Myocyte (in vitro differentiated cells): ENCODE results near the gene RPUSD1. TPM values are rescaled to one million over a fixed set of nuclear protein-coding genes. Genes with fewer than 3 reads are reported as not detected.
"Not testable (repeated sequence)": the region's sequence is repeated elsewhere in the genome, so short reads cannot be mapped to it uniquely, and the experiment has no call there.

Experiments
- DNase-seq: peaks from one replicate; pipeline ENCODE4 v3.0.0-alpha.2; 2012; ENCODE audit warnings: low read depth
- total RNA-seq: library from RNA; depleted of rRNA; stranded (reverse); fragments of >200 nt; gene quantifications from 2 replicates; pipeline ENCODE4 v1.2.3, GENCODE V29; 2014

RPUSD1 gene
- total RNA-seq, 1 donor from 2014 or later, result 31.0 TPM

DNA sequence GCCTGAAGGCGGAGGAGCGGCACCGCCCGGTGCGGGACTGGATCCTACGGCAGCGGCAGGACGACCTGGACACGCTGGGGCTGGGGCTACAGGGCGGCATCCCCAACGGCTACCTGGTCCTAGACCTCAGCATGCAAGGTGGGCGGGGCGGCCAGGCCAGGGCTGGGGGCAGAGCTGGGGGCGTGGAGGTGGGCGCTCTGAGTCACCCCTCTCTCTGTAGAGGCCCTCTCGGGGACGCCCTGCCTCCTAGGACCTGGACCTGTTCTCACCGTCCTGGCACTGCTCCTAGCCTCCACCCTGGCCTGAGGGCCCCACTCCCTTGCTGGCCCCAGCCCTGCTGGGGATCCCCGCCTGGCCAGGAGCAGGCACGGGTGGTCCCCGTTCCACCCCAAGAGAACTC, 19.8 kb downstream of the RPUSD1 start:
- DNase-seq, result no peak

DNA sequence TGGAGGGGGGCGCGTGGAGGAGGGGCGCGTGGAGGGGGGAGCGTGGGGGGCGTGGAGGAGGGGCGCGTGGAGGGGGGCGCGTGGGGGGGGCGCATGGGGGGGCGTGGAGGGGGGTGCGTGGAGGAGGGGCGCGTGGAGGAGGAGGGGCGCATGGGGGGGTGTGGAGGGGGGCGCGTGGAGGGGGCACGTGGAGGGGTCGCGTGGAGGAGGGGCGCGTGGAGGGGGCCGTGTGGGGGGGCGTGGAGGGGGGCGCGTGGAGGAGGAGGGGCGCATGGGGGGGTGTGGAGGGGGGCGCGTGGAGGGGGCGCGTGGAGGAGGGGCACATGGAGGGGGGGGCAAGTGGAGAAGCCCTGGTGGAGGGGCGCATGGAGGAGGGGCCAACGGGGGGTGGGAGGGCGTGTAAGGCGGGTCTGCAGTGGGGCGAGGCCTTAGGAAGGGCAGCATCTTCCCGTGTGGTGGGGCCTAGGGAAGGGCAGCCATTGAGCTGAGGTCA, 20.4 kb downstream of the RPUSD1 start:
- DNase-seq, result no peak

DNA sequence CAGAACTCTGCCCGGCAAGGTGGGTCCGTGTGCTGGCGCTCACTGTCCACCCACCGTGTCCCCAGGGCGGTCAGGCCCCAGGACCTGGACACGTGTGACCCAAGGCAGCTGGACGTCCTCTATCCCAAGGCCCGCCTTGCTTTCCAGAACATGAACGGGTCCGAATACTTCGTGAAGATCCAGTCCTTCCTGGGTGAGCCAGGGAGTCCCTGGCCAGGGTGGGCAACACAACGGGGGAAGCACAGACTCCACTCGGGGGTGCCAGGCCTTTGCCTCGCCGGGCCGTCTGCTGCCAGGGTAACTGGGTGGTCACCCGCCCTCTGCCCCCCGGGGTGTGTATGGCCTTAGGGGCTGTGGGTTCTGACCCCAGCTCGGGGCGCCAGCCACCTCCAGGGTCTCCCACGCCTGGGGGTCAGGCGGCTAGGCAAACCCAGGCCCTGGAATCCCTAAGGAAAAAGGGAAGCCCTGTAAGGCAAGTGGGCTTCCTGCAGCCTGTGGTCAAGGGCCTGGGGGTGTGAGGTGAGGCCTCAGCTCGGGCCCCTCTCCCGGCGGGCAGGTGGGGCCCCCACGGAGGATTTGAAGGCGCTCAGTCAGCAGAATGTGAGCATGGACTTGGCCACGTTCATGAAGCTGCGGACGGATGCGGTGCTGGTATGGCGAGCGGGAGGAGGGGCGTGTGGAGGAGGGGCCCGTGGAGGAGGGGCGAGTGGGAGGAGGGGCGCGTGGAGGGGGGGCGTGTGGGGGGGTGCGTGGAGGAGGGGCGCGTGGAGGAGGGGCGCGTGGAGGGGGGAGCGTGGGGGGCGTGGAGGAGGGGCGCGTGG, 21.2 kb downstream of the RPUSD1 start:
- DNase-seq, result no peak

DNA sequence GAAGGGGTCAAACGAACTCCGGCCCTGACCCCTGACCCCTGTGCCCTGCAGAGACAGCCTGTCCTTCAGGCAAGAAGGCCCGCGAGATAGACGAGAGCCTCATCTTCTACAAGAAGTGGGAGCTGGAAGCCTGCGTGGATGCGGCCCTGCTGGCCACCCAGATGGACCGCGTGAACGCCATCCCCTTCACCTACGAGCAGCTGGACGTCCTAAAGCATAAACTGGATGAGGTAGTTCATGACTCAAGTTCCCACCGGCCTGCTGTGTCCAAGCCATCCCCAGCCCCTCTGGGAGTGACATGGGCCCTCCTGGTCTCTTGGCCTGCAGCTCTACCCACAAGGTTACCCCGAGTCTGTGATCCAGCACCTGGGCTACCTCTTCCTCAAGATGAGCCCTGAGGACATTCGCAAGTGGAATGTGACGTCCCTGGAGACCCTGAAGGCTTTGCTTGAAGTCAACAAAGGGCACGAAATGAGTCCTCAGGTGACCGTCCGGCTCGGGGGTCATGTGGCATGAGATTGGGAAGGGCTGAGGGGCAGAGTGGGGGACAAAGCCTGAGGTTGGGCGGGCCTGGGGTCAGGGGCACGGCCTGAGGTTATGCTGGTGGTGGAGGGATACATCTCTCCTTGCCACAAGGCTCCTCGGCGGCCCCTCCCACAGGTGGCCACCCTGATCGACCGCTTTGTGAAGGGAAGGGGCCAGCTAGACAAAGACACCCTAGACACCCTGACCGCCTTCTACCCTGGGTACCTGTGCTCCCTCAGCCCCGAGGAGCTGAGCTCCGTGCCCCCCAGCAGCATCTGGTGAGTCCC, 22.0 kb downstream of the RPUSD1 start:
- DNase-seq, result no peak

DNA sequence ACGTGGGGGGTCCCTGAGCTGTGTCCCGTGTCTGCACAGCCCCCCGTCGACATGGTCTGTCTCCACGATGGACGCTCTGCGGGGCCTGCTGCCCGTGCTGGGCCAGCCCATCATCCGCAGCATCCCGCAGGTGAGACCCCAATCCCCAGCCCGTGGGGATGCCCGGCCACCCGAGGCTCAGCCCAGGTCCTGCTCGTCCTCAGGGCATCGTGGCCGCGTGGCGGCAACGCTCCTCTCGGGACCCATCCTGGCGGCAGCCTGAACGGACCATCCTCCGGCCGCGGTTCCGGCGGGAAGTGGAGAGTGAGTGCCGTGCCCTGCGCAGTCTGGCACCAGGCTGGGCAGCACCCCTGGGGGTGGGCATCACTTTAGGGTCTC, 22.7 kb downstream of the RPUSD1 start:
- no peak for DNase-seq

DNA sequence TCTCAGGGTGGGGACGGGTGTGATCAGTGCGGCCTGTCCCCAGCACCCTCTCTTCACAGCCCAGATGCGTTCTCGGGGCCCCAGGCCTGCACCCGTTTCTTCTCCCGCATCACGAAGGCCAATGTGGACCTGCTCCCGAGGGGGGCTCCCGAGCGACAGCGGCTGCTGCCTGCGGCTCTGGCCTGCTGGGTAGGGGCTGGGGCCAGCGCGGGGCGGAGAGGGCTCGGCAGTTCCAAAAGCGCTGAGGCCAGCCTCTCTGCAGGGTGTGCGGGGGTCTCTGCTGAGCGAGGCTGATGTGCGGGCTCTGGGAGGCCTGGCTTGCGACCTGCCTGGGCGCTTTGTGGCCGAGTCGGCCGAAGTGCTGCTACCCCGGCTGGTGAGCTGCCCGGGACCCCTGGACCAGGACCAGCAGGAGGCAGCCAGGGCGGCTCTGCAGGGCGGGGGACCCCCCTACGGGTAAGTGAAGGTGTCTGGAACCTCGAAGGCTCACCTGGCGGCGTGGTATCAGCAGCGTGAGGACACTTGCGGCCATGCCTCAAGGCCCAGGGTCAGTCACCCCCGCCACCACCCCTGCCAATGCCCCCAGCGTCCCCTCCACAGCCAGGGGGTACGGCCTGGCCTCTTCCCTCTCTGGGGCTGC, 23.2 kb downstream of the RPUSD1 start:
- DNase-seq, result no peak

DNA sequence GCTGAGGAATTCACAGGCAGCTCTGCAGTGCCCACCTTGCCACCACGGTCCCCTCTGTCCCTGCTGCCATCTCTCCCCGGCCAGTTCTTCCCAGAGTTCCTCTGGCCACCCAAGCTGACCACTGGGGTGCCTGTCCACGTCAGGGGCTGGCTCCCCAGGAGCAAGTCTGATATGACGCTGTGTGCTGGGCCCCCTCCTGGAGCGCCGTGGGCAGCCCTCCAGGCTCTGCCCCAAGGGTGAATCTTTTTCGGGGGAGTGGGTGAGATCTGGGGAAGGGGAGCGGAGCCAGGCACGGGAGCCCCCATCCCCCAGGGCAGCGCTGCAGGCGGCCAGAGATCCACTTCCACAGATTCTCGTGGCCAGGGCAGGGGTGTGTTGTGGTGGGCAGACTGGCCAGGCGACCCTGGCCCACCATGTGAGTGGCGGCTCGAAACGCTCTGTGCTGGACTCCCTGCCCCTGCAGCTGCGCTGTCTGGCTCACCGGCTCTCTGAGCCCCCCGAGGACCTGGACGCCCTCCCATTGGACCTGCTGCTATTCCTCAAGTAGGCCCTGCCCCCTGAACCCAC, 23.9 kb downstream of the RPUSD1 start:
- no peak for DNase-seq

DNA sequence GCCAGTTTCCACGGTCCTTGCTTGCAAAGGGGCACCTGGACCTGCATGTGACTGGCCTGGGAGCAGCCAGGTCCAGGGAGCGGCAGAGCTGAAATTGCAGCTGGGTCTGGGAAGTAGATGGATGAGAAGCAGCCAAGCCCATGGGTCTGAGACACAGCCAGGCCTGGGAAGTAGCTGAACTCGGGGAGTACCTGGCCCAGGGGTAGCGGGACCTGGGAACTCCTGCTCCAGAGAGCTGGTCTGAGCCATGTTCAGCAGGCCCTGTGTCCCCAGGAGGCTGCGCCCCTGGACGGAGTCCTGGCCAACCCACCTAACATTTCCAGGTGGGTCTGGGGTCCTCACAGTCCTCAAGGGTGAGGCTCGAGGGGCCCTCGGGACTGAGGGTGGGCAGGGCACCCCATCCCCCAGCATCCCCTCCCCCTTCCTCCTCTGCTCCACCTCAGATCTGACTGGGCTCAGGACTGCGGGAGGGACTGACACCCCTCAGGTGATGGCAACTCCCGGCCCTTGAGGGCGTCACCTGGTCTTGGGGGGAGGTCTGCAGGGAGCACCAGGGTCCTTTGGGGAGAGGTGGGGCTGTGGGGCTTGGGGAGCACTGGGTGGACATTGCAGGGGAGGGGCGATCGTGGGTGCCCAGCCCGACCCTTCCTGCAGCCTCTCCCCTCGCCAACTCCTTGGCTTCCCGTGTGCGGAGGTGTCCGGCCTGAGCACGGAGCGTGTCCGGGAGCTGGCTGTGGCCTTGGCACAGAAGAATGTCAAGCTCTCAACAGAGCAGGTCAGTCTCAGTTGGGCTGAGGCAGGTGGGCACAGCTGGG, 24.6 kb downstream of the RPUSD1 start:
- no peak for DNase-seq

DNA sequence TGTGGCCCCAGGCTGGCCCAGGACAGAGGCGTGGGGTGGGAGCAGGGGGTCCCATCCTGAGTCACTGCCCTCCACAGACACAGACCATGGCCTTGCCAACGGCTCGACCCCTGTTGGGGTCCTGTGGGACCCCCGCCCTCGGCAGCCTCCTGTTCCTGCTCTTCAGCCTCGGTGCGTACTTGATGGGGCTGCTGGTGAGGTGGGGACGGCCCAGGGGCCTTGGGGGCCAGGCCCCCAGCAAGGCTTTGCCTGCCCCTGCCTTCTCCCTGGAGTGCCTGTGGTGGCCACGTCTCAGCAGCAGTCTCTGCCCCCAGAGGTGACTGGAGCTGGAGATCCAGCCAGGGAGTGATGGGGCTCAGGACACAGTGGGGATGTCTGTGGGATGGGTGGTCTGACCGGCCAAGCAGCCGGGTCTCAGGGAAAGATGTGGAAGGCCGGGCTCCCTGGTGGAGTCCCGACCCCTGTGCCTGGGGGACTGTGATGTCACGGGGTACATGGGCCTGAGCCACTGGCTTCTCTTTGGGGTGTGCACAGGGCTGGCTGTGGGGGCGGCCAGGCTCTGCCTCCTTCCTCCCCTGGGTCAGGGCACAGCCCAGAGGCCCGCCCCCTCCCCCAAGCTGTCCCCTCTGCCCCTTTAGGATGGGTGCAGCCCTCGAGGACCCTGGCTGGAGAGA, 25.4 kb downstream of the RPUSD1 start:
- DNase-seq, result no peak

DNA sequence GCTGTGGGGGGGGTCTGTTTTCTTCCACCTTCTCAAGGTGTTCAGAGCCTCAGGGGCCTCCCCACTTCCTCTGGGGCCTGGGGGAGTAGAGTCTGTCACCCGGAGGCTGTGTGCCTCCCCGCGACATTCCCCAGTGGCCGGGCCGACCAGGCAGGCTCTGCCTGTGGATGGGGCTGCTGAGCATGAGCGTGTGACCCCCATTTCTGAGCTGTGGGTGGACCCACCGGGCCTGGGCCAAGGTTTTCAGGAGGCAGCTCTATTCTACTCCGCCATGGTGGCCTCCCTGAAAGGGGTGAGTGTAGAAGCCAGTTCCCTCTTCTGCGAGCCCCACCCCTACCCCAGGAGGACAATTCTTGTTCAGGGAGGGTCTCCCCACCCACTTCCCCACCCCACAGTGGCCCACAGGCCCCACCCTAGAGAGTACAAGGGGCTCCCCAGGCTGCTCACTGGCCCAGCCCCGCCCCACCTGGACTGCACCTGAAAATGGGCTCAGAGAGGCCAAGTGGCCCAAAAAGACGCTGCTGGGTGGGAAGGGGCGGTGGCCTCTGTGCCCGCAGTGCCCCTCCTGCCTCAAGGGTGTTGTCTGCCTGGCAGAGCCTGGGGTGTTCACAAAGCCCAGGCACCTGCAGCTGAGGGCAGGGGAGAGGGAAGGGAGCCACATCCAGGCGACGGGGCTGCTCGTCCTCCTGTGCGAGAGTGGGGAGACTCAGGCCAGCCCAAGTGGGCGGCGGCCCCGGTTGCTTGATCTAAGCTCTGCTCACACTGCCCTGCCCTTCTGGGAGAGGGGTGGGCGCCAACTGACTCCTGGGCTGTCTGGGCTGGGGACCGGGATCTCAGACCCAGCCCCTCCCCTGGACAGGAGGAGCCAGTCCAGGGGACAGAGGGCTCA, 26.3 kb downstream of the RPUSD1 start:
- no peak for DNase-seq

DNA sequence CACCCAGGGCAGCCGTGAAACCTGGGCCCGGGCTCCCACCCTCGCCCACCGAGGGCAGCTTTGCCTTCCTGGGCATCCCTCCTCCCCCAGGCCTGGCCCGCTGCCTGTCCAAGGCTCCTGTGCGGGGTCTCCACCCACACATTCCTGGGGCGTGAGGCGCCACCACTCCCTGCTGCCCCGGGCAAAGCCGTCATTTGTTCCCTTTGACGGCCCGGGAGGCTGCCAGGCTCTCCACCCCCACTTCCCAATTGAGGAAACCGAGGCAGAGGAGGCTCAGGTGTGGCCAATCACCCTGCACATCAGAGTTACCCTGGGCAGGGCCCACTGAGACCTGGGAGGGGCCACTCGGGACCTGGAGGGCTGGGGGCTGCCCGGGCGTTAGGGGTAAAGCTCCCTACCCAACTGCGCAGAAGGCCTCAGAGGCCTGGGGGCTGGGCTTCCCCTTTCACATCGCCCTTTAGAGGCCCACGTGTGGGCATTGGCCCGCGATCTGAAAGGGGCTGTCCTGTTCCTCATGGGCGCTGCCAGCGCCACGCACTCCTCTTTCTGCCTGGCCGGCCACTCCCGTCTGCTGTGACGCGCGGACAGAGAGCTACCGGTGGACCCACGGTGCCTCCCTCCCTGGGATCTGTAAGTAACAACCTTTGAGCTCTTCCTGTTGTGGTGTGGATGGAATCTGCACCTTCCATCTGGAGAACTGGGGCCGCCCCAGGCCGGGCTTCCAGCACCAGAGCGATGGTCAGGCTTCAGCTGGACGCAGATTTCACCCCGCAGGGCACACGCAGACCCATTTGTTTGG, 27.4 kb downstream of the RPUSD1 start, which contains the start of gene MSLN:
TSS of gene MSLN (plus strand) at position 190 of the 799 bp plus-strand sequence. CDS start 1,947 bp downstream, outside the sequence.
- no peak for DNase-seq

DNA sequence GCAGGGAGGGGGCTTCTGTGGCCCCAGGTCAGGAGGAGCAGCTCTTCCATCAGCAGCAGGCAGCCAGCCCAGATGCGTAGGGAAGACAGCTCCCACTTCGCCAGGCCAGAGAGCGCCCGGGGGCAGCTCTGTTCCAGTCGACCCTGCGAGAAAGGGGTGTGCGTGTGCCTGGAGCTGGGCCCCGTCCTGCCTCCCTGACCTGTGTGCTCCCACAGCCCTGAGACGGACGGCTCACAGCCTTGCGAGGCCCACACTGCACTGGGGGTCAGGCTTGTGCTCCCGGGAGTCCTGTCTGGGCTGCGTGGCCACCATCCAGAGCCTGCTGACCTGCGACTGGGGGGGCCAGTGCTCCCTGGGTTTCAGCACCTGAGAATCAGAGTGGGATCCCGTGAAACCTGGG, 28.1 kb downstream of the RPUSD1 start:
- no peak for DNase-seq

DNA sequence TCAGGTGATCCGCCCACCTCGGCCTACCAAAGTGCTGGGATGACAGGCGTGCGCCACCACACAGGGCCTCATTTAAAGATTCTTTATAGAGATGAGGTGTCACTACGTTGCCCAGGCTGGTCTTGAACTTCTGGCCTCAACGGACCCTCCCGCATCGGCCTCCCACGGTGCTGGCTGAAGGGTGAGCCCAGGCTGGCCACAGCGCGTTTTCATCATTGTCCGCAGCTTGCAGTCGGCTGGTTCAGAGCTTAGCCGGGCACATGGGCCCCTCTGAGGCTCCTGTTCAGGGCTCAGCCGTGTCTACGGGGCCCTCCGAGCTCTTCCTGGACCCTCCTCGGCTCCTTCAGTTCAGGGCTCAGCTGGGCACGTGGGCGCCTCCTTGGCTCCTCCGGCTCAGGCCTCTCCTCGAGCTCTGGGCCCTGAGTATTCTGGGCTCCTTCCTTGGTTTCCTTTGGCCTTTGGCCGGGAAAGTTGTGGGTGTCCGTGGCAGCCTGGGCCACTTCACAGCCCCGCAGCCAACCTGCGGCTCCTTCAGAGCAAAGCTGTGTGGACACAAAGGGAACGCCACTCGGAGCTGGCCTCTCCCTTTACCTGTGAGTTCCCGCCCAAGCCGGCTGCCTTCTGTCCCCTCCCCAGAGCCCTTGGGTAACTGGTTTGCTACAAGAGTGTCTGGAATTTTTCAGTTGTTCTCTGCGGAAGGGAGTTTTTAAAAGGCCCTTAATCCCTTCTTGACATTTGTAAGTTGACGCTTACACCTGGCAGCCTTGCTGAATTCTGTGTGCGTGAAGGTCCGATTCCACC, 28.9 kb downstream of the RPUSD1 start:
- no peak for DNase-seq

DNA sequence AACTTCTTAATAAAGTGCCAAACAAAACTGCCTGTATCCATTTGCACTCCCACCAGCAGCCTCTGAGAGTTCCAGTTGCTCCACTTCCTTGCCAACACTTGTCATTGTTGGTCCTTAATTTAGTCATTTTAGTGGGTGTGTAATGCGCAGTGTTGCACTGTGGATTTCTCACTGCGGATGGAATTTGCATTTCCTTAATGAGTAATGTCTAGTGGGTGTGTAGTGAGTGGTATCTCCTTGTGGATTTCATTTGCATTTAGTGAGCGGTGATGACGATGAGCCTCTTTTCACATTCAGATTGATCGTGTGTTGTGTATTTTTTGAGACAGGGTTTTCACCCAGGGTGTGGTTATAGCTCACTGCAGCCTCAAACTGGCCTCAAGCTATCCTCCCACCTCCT, 31.8 kb downstream of the RPUSD1 start:
- no peak for DNase-seq

DNA sequence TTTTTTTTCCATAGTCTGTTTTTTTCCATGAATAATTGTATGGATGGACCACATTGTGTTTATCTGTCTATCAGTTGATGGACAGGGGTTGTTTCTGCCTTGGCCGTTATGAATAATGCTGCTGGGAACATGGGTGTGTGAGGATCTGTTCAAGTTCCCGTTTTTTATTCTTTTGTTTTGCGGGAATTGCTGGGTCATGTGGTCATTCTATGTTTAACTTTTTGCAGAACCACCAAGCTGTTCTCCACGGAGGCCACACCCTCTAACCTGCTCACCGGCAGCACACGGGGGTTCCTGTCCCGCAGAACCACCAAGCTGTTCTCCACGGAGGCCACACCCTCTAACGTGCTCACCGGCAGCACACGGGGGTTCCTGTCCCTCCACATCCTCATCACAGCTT, 33.5 kb downstream of the RPUSD1 start:
- no peak for DNase-seq

DNA sequence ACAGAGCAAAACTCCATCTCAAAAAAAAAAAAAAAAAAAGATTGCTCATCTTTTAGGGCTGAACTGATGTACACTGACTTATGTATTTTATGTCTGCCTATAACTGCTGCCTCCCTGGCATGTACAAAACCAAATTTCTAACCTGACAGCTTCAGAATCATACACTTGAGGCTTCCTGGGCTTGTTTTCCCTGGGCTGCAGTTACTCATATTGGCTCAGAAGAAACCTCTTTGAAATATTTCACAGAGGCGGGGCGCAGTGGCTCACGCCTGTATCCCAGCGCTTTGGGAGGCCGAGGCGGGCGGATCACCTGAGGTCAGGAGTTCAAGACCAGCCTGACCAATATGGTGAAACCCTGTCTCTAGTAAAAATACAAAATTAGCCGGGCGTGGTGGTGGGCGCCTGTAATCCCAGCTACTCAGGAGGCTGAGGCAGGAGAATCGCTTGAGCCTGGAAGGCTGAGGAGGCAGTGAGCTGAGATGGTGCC, 34.0 kb downstream of the RPUSD1 start:
- not testable (repeated sequence) for DNase-seq

DNA sequence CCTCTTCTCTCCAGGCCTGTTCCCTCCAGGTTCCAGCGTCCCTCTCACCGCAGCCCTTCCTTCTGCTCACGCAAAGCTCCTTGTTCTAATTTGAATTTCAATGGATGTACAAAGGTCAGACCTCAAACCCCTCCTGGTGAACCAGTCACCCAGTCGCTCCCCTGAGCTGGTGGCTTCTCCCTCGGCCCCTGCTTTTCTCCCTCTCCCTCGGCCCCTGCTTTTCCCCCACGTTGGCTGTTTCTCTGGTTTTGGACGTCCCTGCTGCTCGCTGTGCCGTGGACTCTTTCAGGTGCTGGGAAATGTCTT, 36.2 kb downstream of the RPUSD1 start:
- DNase-seq, result no peak
